ENCODE results near the gene PPP1R37. TPM values are rescaled to one million over a fixed set of nuclear protein-coding genes. Genes with fewer than 3 reads are reported as not detected.

The PPP1R37 gene
- total RNA-seq, 2 donors from 2014 or later = 21.7 to 22.9 TPM

DNA sequence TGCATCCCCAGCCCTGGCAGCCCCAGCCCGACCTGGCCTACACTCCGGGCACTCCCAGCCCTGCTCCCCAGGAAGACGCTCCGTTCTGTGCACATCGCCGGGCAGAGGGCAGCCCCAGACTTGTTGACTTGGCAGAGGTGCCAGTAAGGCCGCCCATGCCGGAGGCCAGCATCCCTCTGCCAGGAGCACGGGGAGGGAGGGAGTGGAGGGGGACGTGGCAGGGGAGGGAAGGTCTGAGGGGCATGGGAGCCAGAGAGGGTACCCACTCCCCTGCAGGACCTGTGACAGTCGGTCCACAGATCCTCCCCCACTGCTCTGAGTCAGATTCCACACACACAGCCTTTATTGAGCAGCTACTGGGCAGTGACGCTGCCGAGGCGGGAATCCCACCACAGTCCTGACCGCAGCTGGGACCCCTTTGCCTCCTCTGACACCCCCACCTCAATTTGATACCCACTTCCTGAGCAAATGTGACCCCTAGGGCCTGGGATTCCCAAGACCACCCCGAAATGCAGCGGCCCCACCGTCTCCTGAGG, 69.7 kb downstream of the PPP1R37 start:
- no peak for DNase-seq (ENCODE audit: low spot score)
- Histone ChIP-seq H3K36me3 (no peaks in the 10 kb centered on the region), H3K4me1 (peaks cover 0 to 28% of the 10 kb centered on the region in 2 donors), H3K4me3 (no peak overlapping the region), H3K27me3 (no peaks in the 10 kb centered on the region), H3K9me3 (no peaks in the 10 kb centered on the region), H3K27ac (no peak overlapping the region)
- TF ChIP-seq, protein P1, sequence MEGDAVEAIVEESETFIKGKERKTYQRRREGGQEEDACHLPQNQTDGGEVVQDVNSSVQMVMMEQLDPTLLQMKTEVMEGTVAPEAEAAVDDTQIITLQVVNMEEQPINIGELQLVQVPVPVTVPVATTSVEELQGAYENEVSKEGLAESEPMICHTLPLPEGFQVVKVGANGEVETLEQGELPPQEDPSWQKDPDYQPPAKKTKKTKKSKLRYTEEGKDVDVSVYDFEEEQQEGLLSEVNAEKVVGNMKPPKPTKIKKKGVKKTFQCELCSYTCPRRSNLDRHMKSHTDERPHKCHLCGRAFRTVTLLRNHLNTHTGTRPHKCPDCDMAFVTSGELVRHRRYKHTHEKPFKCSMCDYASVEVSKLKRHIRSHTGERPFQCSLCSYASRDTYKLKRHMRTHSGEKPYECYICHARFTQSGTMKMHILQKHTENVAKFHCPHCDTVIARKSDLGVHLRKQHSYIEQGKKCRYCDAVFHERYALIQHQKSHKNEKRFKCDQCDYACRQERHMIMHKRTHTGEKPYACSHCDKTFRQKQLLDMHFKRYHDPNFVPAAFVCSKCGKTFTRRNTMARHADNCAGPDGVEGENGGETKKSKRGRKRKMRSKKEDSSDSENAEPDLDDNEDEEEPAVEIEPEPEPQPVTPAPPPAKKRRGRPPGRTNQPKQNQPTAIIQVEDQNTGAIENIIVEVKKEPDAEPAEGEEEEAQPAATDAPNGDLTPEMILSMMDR (IDR thresholded peaks at IDR 0.05) = no peak

DNA sequence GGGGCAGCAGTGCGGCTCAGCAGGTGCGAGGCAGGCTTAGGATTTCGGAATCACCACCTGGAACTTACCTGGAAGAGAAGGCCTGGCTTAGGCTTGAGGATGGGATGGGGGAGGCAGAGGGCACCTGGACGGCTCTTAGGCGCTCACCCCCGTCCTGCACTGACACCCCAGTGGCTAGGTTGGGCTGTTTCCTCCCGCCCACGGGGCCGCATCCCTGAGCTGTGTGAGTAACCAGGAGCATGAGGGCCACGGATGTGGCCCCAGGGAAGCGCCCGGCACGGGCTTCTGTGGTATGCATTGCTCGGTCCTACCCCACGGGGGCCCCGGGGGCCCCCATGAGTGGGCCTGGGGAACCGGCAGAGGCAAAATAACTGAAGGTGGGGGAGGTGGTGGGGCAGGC, 70.2 kb downstream of the PPP1R37 start:
- H3K4me1 ChIP-seq = peaks cover 0 to 28% of the 10 kb centered on the region in 2 donors
- H3K4me3 ChIP-seq = no peak overlapping the region
- TF ChIP-seq, protein P1 (IDR thresholded peaks at IDR 0.05) = no peak
- no peaks in the 10 kb centered on the region for H3K9me3 ChIP-seq
- no peak for DNase-seq (ENCODE audit: low spot score)
- no peaks in the 10 kb centered on the region for H3K27me3 ChIP-seq
- H3K27ac ChIP-seq = no peak overlapping the region
- no peaks in the 10 kb centered on the region for H3K36me3 ChIP-seq

DNA sequence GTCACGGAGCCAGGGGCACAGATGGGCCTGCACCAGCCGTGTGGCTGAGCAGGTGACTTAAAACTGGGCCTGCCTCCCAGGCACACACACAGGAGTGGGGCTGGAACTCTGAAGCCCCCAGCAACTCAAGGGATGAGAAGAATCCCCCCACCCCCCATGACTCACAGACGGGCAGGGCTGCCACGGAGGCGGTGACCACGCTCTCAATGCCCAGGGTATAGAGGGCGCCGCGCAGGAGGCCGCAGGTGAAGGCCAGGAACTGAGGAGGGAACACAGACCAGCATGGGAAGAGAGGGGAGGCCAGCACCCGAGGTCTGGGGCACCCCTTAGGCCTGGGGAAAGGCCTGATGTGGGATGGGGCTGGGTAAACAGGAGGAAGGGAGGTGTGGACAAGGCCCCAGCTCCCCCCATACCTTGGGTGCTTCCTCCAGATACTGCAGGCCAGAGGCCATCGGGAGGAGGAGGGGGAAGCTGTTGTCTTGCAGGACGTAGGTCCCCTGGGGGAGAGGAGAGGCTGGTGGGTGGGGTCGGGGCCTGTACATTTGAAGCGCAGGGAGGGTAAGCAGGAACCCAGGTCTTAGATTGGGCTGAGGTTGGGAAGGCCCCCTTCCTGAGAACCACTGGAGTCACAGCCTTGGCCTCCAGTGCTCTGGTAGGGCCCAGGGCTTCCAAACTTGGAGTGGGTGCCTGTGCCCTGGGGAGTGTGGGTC, 70.9 kb downstream of the PPP1R37 start:
- TF ChIP-seq, protein P1 (IDR thresholded peaks at IDR 0.05) = no peak
- Histone ChIP-seq H3K27me3 (no peaks in the 10 kb centered on the region), H3K4me1 (peaks cover 0 to 30% of the 10 kb centered on the region in 2 donors), H3K36me3 (no peaks in the 10 kb centered on the region), H3K27ac (no peak overlapping the region), H3K9me3 (no peaks in the 10 kb centered on the region), H3K4me3 (no peak overlapping the region)
- DNase-seq (ENCODE audit: low spot score) = no peak

DNA sequence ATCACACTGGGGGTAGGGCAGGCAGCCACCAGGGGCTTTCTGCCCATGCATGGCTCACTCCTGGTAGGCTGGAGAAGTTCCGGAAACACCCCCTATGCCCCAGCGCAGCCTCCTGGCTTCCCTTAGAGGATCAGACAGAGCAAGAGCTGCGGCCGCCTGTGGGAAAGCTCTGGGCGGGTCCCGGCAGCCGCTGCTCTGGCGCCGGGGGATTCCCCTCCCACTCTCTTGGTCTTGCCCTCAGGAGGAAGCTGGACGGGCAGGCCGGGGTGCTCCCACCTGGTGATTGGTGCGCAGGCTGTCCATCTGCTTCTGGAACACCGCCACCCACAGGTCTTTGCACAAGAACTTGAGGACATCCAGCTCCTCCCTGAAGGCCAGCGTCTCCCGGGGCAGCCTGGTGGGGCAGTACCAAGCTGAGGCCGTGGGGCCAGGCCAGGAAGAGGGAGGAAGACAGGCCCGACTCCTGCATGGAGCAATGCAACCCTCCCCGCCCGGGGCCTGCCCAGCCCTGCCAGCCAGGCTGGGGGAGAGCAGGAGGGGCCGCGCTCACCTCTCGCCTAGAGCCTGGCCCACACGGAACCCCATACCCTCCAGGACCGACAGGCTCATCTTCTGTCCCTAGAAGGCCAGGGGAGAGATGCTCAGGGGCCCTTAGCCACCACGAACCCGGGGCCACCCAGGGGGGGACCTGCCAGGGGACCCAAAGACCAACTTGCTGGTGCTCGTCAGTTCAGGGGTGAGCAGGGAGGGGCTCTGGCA, 71.8 kb downstream of the PPP1R37 start:
- no peak overlapping the region for H3K27ac ChIP-seq
- no peaks in the 10 kb centered on the region for H3K27me3 ChIP-seq
- H3K4me1 ChIP-seq = peaks cover 0 to 32% of the 10 kb centered on the region in 2 donors
- peak; percentile 67 for DNase-seq (ENCODE audit: low spot score)
- H3K36me3 ChIP-seq = no peaks in the 10 kb centered on the region
- H3K9me3 ChIP-seq = no peaks in the 10 kb centered on the region
- TF ChIP-seq, protein P1 (IDR thresholded peaks at IDR 0.05) = no peak
- H3K4me3 ChIP-seq = no peak overlapping the region

DNA sequence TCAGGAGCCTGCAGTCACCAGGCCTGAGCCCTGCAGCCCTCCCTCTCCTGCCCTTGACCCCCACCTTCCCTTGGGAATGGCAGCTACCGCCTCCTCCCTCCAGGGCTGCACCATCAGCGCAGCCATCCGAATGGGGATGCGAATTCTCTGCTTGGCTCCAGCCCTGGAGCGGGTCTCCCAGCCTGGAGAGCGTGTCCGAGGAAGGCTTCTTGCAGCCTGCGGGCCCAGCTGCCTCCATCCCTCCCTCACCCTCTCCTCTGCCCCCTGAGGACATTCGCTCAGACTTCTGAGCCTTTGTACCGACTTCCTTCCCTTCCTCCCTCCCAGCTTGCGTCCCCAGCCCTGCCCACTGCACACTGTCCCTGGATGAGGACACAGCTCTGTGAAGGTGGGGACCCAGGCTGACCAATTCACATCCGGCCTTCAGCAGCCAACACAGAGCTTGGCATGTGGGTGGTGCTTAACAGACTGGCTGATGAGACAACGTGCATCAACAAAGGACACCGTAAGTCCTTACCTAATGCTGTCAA, 73.8 kb downstream of the PPP1R37 start:
- TF ChIP-seq, protein P1 (IDR thresholded peaks at IDR 0.05) = no peak
- Histone ChIP-seq H3K4me1 (peaks cover 0 to 32% of the 10 kb centered on the region in 2 donors), H3K4me3 (no peak overlapping the region), H3K9me3 (no peaks in the 10 kb centered on the region), H3K27me3 (no peaks in the 10 kb centered on the region), H3K36me3 (no peaks in the 10 kb centered on the region), H3K27ac (no peak overlapping the region)
- DNase-seq (ENCODE audit: low spot score) = no peak

Data from right atrium auricular region (tissue), 2 donors.